Right ventricle myocardium superior (tissue), 1 donor: ENCODE measurements around the gene DENND10. TPM values are rescaled to one million over a fixed set of nuclear protein-coding genes. Genes with fewer than 3 reads are reported as not detected.

Source experiments
- total RNA-seq: library from RNA; stranded (reverse); fragmentation: NEBNext Ultra II Directional; extraction: Animal tissue kit (Norgen Biotek cat#: 25700); gene quantifications from one replicate; pipeline ENCODE4 v1.2.1, GENCODE V29; 2021
- donor health status: DM: no; HTN: yes; CAD: no; lungs with severe emphysema.

DENND10 gene
- total RNA-seq, 1 donor from 2014 or later, result 18.9 TPM

Other genes starting within 250 kb of the DENND10 start
- 10.0 TPM for gene NANOS1, start 74.4 kb upstream of the DENND10 start, total RNA-seq
- gene EIF3A, start 23.3 kb upstream of the DENND10 start, total RNA-seq, result 93.8 TPM
- gene SFXN4, start 61.6 kb downstream of the DENND10 start, total RNA-seq, result 48.2 TPM
- 261 TPM for gene PRDX3, start 74.7 kb downstream of the DENND10 start, total RNA-seq
- gene GRK5, start 103.5 kb downstream of the DENND10 start, total RNA-seq, result 47.6 TPM